VCaP (cell line): ENCODE results near the gene SCFD2.

Source experiments
- H3K27ac ChIP-seq: fragments of 450-650 bp; 2 replicates; pipeline ENCODE4 v1.5.1; 2017
- TF ChIP-seq, protein P1 (sequence below): fragments of 450-650 bp; conservative IDR thresholded peaks from 2 replicates; pipeline ENCODE4 v1.5.1; 2017; ENCODE audit warnings: mild to moderate bottlenecking, moderate library complexity

The SCFD2 gene

DNA sequence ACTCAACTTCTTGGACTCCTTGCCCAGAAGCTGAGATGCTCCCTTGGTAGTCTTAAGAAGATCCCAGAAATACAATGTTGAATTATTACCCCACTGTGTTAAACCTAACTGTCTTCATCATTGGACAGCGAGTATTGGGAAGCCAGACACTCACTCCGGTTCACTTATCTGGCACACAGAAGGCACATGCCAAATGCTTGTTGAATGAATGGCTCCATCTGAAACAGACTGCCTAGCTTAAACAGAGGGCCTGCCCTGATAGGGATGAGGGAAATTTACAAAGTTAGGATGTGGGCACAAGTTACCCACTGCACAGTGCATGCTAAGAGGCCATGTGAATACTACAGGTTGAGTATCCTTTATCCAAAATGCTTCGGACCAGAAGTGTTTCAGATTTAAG lies 424.4 kb downstream of the SCFD2 start:
- H3K27ac ChIP-seq, result no peak overlapping the region
- TF ChIP-seq, protein P1, sequence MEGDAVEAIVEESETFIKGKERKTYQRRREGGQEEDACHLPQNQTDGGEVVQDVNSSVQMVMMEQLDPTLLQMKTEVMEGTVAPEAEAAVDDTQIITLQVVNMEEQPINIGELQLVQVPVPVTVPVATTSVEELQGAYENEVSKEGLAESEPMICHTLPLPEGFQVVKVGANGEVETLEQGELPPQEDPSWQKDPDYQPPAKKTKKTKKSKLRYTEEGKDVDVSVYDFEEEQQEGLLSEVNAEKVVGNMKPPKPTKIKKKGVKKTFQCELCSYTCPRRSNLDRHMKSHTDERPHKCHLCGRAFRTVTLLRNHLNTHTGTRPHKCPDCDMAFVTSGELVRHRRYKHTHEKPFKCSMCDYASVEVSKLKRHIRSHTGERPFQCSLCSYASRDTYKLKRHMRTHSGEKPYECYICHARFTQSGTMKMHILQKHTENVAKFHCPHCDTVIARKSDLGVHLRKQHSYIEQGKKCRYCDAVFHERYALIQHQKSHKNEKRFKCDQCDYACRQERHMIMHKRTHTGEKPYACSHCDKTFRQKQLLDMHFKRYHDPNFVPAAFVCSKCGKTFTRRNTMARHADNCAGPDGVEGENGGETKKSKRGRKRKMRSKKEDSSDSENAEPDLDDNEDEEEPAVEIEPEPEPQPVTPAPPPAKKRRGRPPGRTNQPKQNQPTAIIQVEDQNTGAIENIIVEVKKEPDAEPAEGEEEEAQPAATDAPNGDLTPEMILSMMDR, result no peak

DNA sequence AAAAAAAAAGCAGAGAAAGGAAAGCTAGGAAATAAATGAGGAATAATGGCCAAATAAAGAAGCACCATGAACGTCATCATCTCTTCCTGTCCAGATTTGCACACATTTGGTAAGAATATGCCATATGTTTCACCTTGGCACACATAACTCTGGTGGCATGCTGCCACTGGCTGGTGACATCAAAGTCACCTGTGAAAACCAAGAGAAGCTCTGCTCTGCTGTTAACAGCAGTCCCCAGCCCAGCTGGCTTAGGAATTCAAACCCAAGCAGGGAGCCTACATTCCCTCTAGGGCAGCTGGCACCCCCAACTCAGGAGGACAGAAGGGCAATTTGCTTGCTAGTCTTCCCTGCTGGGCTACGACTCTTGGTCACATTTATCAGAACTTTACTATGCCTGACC lies 426.1 kb downstream of the SCFD2 start:
- TF ChIP-seq, protein P1, result no peak

DNA sequence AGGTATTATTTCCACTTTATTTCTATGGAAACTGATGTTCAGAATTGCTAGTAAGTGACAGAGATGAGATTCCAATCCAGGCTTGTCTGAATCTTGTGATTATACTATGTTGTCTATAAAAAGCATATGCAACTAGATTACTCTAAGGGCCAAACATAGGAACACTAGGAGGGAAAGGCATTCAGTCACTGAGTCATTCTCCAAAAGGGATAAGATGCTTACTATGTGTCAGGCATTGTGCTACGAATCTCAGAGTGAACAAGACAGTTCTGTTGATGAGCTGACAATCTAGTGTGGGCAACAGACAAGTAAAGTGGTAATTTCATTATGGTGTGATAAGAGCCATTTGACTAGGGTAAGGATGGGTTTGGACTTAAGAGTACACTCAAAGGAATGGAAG lies 426.5 kb downstream of the SCFD2 start:
- H3K27ac ChIP-seq, result no peak overlapping the region
- TF ChIP-seq, protein P1, result no peak

More for the DNA sequence above, 426.1 kb downstream of the SCFD2 start:
- H3K27ac ChIP-seq, result no peak overlapping the region

DNA sequence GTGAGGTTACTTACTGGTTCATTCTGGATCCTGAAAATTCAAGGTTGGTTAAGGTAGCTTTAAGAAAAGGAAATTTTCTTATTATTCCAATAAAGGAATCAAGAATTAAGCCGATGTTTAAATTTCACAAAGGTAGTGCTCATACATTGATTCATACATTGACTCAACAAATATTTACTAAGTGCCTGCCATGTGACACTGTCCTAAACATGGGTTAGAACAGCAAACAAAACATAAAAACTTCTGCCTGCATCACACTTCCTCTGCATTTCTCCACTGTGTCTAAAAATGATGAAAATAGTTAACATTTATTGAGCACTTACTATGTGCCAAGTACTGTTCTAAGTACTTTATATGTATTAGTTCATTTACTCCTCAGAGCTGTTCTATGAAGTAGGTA lies 428.0 kb downstream of the SCFD2 start:
- TF ChIP-seq, protein P1, result no peak

DNA sequence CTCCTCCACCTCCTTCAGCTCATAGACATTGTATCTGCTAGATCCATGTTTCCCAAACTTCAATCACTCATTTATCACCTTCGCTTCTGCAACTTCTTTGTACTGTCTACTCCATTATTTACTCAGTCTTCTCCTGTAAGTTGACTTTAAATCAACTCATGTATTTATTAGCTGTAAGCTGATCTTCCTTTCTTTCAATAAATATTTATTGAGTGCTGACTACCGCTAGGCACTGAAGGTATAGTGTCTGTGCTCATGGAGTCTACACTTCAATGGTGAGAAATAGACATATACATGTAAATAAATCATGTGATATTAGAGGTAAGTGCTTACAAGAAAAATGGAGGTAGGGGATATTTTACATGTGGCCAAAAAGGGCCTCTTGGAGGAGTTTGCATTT lies 429.1 kb downstream of the SCFD2 start:
- TF ChIP-seq, protein P1, result no peak
- H3K27ac ChIP-seq, result no peak overlapping the region

More for the DNA sequence above, 428.0 kb downstream of the SCFD2 start:
- no peak overlapping the region for H3K27ac ChIP-seq

DNA sequence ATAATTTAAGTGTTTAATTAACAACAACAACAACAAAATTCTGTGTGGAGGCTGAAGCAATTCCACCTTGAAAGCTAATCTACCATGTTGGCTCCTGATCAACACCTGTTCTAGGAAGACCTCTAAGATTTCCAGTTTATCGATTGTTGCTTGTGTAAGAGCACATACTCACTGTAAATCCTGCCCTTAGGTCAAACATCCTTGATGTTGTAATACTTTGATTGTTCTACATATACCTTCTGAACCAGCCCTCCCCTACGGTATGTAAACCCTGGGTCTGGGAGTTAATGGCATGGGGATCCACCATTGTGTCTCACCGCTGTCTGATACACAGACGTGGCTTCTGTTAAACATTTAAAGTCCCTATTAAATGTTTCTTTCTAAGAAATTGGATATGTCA lies 430.5 kb downstream of the SCFD2 start:
- no peak overlapping the region for H3K27ac ChIP-seq
- TF ChIP-seq, protein P1, result no peak

DNA sequence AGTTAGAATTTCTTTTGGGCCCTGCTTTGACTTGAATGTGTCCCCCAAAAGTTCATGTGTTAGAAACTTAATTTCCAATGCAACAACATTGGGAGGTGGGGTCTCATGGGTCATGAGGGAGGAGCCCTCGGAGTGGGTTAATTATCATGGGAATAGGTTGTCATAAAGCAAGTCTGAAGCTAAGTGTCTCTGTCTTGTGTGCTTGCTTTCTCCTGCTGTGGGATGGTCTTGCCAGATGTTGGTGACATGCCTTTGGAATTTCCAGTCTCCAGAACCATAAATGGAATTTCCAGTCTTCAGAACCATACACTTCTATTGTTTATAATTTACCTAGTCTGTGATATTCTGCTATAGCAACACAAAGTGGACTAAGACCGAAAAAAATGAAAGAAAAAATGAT lies 432.1 kb downstream of the SCFD2 start:
- no peak overlapping the region for H3K27ac ChIP-seq
- TF ChIP-seq, protein P1, result no peak
